NCI-H2196 treated with DMSO at 0.1 percent for 48 hours (cell line): ENCODE measurements around the gene GAS7.

Source experiments
- DNase-seq: peaks from one replicate; lab custom pipeline; 2025; ENCODE audit not compliant: unreplicated experiment; lab: John Stamatoyannopoulos, UW

Gene GAS7

GRCh38 chr17:10139577-10139976 is 58.8 kb downstream of the GAS7 start:
- DNase-seq = no peak

GRCh38 chr17:10136258-10136981 is 62.0 kb downstream of the GAS7 start:
- no peak for DNase-seq

GRCh38 chr17:10135539-10136257 is 62.7 kb downstream of the GAS7 start:
- no peak for DNase-seq

GRCh38 chr17:10130677-10131076 is 67.7 kb downstream of the GAS7 start:
- DNase-seq = no peak

GRCh38 chr17:10130263-10130662 is 68.1 kb downstream of the GAS7 start:
- no peak for DNase-seq

- DNase-seq = no peak
Measured at GRCh38 chr17:10127819-10128425, 70.5 kb downstream of the GAS7 start.

- DNase-seq = no peak
Measured at GRCh38 chr17:10126616-10127501, 71.5 kb downstream of the GAS7 start.

- no peak for DNase-seq
Measured at GRCh38 chr17:10126276-10126615, 72.2 kb downstream of the GAS7 start.

GRCh38 chr17:10125531-10126275 is 72.7 kb downstream of the GAS7 start:
- no peak for DNase-seq

GRCh38 chr17:10123093-10123492 is 75.3 kb downstream of the GAS7 start:
- DNase-seq = no peak

- no peak for DNase-seq
Measured at GRCh38 chr17:10121971-10122707, 76.3 kb downstream of the GAS7 start.

- DNase-seq = no peak
Measured at GRCh38 chr17:10120749-10121148, 77.7 kb downstream of the GAS7 start.

GRCh38 chr17:10120109-10120485 is 78.3 kb downstream of the GAS7 start:
- DNase-seq = no peak

- DNase-seq = no peak
Measured at GRCh38 chr17:10119203-10120108, 79.0 kb downstream of the GAS7 start.

GRCh38 chr17:10118788-10119130 is 79.6 kb downstream of the GAS7 start:
- DNase-seq = no peak

- DNase-seq = no peak
Measured at GRCh38 chr17:10117581-10118001, 80.8 kb downstream of the GAS7 start.

- no peak for DNase-seq
Measured at GRCh38 chr17:10116753-10117420, 81.5 kb downstream of the GAS7 start.

- DNase-seq = no peak
Measured at GRCh38 chr17:10116267-10116666, 82.1 kb downstream of the GAS7 start.

GRCh38 chr17:10115536-10115932 is 82.9 kb downstream of the GAS7 start:
- DNase-seq = no peak
